Measurements from ENCODE around the gene MTERF4.

MTERF4 gene

DNA sequence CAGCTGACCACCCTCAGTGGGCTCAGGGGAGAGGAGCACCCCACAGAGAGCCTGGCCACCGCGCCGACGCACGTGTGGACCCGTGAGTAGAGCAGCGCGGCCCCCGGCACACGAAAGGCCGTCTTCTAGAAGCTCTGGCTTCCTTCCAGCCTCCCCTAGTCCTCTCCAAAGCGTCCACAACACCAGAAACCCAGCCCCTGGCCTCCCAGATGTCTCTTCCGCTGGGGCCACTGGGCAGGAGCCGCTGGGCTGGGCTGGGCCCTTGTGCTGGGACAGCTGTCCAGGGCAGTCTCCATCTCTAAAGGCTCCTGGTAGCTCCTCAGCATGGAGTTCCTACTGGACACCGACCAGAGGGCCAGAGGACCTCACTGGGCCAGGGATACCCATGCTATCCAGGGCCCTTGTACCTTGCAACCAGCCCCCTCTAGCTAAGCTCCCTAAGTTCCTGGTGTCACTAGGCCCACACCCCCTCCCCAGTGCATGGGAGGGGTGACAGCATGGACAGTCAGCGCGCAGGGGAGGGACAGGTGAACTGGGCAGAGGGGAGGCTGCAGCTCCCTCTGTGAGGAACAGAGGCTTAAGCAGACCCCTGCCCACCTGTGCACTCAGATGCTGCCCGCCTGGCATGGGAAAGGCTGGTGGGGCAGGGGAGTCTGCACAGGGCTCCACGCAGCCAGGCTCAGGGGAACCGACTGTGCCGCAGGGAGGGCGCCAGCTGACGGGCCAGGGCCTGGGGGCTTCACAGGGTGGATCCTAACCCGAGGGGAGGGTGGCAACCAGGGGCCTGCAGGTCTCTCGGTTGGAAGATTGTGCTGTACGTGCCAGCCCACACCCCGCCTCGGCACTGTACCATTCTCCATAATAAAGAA, 32.9 kb downstream of the MTERF4 start:
- no peak for DNase-seq

DNA sequence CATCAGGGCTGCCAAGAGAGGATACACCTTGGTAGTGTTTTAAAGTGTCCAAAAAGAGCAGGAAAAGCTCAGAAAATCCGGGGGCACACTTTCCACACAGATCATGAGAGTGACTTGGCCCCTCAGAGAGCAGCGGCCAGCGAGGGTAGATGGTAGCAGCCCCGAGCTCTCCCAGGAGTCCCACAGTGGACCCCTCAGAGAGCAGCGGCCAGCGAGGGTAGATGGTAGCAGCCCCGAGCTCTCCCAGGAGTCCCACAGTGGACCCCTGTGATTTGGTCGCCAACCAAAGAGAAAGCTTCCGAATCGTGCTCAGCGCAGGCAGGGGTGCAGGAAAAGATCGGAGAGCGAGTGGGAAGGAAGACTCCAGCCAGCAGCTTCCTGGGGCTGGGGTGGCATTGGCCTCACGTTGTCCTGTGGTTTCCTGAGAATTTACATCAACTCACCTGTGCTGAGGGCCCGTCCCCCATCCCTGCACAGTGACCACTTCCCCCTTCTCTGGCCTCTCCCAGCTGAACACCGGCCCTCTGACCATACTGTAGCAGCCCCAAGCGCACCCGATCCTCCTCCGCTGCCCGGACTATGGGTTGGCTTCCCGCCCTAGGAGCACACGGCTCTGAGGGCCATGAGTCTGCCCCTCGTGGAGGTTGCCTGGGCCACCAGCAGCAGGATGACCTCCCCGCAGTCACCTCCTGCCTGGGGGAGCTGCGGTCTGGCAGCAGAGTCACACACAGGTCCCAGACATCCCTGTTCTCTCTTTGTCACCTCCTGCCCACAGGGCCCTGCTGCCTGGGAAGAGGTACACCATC, 33.7 kb downstream of the MTERF4 start:
- no peak for DNase-seq

- DNase-seq = no peak
Observed at GRCh38 chr2:241067501-241068135, 34.5 kb downstream of the MTERF4 start.

- DNase-seq = no peak
Observed at GRCh38 chr2:241066893-241067341, 35.2 kb downstream of the MTERF4 start.

DNA sequence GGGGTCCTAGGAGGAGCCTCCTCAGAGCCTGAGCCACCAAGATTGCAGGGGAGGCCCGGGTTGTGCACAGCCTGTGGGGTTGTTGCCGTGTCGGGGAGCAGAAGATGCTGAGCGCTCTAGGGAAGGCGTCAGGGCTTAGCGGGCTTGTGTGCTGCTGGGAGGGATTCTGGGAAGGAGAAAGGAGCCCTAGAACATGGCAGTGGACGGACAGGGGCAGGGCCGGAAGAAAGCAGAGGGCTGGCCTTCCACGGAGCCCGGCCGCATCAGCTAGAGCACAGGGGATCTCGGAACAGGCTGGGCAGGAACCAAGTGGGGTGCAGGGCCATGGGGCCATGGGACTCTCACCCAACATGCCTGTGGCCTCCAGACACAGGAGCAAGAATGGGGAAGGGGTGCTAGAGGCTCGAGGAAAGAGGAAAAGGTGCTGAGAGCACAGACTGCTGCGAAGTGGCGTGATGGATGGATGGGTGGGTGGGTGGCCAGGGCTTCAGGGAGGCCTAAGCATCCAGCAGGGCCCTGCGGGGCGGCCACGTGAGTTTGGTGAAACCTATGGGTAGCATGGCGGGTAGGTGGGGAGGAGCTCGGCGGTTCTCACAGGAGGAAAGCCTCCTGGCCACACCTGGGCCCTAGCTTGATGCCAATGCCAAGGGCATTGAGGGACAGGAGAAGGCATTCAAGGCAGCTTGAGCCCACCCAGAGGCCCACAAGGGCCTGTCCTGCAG, 35.8 kb downstream of the MTERF4 start:
- DNase-seq = no peak

DNA sequence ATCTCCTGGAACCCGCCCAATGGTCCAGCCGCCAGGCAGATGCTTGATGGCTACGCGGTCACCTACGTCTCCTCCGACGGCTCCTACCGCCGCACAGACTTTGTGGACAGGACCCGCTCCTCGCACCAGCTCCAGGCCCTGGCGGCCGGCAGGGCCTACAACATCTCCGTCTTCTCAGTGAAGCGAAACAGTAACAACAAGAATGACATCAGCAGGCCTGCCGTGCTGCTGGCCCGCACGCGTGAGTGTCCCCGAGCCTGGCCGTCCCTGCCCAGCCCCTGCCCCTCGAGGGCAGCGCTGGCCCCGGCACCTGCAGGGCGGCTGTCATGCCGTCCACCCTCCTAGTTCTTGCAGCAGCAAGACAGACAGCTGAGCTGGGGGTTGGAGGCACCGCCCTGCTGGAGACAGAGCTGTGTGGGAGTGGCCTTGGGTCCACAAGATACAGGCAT, 36.7 kb downstream of the MTERF4 start:
- DNase-seq = no peak

GRCh38 chr2:241064802-241065354, 37.2 kb downstream of the MTERF4 start:
- no peak for DNase-seq

DNA sequence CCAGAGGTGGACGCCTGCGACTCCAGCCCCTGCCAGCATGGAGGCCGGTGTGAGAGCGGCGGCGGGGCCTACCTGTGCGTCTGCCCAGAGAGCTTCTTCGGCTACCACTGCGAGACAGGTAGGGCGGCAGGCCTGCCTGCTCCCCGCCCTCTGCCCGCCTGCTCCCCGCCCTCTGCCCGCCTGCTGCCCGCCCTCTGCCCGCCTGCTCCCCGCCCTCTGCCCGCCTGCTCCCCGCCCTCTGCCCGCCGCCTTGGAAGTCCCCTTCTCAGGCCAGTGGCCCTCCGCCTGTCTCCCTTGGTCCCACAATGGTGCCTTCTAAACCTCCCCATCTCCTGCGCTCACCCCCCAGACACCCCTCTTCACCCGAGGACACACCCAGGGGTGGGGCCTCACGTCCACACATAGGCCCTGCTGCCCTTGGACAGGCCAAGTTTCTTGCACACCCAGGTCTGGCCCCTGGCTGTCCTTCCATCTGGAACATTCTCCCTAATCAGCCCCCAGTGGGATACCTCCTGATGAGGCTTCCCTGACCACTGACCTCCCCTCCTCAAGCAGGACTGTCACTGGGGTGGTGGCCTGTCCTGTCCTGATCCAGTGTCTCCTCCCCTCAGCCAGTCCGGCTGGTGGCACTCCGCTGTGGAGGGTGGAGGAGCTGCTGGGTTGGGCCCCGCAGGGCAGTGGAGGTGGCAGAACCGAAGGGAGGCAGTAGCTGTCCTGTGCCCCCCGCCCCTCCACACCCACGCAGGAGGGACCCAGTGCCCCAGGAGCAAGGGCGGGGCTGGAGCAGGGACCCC, 37.9 kb downstream of the MTERF4 start:
- DNase-seq = peak in 2 of 4 experiments; percentile 20 to 47

- no peak for DNase-seq
Observed at GRCh38 chr2:241063587-241063986, 38.5 kb downstream of the MTERF4 start.

- DNase-seq = no peak
Observed at GRCh38 chr2:241063093-241063551, 39.0 kb downstream of the MTERF4 start.

DNA sequence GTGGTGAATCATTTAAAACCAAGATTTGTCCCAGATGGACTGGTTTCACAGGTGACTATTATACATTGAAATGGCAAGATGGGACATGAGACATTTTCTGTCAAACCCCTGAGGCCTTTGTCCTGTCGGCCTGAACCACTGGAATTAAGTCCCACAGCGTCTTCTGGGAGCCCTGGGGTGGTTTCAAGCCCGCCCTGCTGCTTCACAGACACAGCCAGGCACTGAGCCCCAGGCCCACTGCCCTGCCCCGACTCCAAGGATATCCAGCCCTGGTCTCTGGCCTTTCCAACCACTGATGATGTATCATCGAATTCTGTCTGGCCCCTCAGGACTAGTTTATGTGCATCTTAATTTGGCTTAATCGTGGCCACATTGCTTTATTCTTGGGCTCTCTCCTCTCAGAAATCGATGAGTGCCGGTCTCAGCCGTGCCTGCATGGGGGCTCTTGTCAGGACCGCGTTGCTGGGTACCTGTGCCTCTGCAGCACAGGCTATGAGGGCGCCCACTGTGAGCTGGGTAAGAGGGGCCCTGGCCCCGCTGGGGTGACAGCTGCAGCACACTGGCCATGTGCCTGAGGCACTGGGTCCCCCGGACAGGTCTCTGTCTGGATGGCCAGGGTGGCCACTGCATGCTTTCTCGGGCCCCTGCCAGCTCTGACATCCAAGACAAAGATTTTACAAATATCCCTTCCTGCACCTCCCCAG, 39.5 kb downstream of the MTERF4 start:
- no peak for DNase-seq

- no peak for DNase-seq
Observed at GRCh38 chr2:241061275-241061674, 40.8 kb downstream of the MTERF4 start.

DNA sequence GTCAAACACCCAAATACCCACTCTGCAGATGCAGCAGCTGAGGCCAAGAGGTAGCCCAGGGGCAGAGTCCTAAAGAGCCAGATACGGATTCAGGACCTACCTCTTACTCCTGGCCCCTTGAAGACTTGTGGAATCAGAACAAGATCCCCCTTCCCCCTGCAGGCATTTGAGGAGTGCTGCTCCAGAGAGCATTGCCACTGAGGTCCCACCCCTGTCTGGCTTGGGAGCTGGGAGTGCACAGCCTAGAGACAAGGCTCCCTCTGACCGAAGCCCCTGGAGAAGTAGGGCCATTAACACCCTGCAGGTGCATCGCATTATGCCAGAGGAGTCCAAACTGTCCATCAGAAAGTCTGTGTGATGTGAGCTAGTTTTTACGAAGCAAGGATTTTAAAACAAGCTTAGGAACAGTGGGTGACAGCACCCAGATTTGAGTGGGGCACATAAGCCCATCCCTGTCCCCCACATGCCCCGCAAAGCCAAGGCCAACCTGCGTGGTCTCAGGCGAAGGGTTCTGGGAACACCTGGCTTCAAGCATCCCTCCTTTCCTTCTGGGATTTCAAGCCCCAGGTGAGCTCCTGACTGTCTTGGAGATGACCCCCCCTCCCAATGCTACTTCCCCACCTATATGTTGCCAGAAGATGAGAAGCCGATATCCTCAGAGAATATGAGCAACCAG, 48.4 kb downstream of the MTERF4 start:
- no peak for DNase-seq

GRCh38 chr2:241052677-241053360, 49.3 kb downstream of the MTERF4 start:
- DNase-seq = no peak

DNA sequence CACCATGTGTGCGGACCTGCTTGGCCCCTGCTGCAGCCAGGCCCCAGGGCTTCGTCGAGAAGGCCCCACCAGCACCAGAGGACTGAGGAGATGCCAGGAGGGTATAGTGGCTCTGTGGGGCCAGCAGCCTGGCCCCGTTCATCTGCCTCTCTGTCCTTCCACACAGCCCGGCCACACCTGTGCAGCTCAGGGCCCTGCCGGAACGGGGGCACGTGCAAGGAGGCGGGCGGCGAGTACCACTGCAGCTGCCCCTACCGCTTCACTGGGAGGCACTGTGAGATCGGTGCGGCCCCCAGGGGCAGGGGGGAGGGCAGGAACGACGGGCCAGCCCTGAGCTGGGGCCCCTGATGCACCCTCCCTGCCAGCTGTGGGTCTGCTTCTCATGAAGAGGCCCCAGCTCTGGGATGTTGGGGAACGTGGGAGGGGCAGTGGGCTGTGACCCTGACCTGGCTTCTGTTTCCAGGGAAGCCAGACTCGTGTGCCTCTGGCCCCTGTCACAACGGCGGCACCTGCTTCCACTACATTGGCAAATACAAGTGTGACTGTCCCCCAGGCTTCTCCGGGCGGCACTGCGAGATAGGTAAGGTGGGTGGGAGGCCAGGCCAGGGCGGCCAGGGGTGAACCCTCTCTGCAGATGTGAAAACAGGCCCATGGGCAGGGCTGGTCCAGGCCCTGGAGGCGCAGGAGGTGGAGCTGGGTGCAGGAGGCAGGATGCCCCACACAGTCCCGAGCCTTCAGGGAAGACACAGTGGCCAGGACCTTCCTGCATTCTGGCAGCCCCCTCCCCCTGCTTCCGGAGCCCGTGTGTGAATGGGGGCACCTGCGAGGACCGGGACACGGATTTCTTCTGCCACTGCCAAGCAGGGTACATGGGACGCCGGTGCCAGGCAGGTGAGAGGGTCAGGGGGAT, 50.3 kb downstream of the MTERF4 start:
- no peak for DNase-seq

GRCh38 chr2:241050624-241051577, 51.2 kb downstream of the MTERF4 start:
- no peak for DNase-seq
